NCI-H2107 (cell line): Measurements from ENCODE around the gene PSD2.

ENCODE experiments used
- DNase-seq: peaks from one replicate; lab custom pipeline; 2025; lab: John Stamatoyannopoulos, UW

Gene PSD2

GRCh38 chr5:139795074-139796001 lies at the start of gene PSD2:
Gene PSD2 (plus strand): TSS chr5:139795808. CDS start chr5:139809441, 13,633 bp downstream.
- no peak for DNase-seq

DNA sequence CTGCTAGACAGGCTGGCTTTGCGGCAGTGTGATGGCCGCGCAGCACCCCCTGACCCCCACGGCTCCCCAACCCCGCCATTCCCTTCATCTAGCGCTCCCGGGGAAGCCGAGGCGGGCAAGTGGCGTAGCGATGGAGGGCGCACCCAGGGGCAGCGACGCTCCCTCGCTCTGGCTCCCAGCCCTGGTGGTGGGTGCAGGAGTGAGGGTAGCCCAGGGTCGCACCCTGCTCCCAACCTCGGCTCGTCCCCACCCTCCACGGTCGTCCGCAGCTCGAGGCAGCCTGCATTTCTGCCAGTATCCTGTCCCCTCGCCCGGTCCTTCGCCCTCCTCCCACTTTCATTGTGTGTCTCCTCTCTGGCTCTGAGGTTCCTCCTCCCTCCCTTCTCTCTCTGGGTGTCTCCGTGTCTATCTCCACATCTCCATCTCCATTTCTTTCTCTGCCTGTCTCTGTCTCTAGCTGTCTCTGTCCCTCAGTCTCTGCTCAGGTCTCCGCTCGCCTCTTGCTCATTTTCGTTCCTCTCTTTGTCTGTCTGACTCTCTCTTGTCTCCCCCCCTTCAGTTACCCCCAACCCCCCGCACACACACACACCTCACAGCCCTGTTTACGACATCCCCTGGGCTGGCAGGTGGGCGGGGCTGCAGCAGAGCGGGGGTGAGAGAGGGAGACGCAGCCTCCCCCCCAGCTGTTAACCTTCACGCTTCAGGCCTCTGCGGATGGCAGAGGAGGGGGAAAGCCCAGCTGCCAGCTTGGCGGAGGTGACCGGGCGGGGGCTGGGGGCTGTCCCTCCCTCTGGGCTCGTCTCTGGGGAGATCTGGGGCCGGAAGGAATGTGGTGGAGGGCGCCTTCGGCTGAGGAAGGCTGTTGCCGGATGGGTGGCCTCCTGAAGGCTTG lies 48.7 kb upstream of the PSD2 start:
- no peak for DNase-seq

- no peak for DNase-seq
Observed at GRCh38 chr5:139747583-139748504, 47.8 kb upstream of the PSD2 start.

DNA sequence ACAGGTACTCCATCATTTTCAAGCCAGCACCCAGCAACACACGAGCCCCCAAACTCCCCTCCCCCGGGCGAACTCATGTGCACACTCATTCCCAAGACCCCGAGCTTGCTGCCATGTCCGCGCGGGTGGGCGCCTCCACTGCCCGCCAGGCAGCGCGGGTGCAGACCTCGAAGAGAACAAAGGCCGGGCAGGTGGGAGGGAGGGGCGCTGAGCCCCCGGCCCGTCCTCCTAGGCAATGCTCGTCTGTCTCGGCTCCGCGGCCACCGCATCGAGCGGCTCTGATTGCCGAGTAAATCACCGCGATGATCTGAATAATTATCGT lies 47.1 kb upstream of the PSD2 start:
- DNase-seq = no peak

DNA sequence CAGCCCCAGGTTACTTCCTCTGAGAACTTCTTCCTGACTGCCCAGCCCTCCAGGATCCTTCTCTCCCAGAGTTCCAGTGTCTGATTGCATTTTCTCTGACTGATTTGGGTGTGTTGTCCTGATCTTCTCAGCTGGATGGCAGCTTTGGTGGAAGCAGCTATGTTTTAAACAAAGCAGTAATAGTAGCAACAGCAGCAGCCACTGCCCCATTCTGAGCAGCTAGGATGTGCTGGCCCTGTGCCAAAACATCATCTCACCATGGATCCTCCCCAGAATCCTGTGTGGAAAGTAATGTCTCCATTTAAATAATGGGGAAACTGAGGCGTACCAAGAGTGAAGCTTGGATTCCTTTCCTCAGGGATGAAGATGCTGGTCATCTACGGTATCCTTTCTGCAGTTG lies 46.4 kb upstream of the PSD2 start:
- DNase-seq = no peak

GRCh38 chr5:139751236-139751635 lies 44.4 kb upstream of the PSD2 start:
- DNase-seq = no peak

DNA sequence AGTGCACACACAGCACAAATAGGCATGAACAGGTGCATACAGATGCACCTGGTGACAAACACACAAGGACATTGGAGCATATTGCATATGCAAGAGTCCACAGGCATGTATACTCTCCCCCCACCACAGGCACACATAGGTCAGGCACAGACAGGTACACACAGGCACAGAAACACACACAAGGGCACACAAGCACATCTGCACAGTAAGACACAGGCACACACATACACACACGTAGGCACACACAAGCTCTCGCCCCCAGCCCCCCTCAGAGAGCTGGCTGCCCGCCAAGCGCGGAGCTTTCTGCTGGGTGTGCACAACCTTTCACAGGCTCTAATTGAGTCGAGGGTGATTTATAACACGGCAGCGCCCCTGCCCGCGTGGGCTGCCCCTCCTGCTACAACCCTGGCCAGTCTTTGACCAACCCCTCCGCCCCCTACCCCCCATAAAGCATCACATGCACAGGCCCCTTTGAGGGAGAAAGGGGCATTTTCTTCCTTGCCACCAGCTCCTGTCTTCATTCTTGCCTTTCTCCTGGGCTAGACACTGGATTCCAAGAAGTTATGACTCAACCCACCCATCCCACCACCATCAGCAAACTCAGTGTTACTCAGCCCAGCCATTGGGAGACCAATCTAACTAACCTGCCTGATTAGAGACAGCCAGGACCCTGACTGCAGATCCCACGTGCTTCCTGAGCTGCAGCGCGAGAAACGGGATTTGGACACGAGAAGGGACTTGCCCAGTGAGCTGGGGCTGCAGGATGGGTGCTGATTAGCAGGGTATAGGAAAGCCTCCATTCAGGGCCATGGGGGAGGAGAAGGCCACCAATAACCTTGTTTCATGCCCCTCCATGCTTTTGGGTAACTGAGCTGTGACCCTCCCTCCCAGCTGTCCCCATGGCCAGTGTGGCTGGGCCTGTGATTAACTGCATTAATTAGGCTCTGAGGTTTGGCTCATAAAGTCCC lies 42.8 kb upstream of the PSD2 start:
- DNase-seq = no peak

DNA sequence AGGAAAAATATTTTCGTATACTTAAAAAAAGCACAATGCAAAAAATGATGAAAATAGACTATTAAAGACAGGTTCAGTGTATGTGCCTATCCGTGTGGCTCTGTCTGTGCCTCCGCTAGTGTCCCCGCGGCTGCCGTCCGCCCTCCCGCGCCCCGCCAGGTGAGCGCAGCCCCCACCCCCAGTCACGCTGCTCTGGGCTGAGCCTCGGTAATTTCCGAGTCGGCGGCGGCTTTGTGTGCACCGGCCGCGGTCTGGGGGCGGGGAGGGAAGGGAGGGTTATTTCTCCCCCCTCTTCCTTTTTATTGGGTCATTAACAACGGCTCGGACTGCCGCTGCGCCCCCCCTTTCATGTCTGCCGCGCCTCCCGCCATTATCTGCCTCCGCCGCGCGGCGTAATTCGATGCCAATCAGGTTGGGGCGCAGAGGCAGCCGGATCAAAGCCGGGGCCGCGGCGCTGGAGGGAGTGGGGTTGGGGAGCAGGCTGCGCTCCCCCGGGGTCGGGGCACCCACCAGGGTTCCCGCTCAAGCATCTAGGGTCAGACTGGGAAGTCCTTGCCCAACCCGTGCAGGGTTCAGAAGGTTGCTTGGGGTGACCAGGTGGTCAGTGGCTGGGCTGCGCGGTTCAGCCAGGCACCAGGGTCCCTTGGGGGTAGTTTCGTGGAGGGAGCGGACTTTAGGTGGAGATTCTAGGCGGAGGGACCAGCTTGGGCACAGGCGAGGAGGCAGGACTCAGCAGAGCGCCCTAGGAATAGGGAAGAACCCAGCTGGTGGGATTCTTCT lies 39.5 kb upstream of the PSD2 start:
- DNase-seq = no peak

GRCh38 chr5:139756971-139757370 lies 38.6 kb upstream of the PSD2 start:
- DNase-seq = no peak

GRCh38 chr5:139757727-139758509 lies 37.7 kb upstream of the PSD2 start:
- DNase-seq = no peak

- no peak for DNase-seq
Observed at GRCh38 chr5:139758510-139759075, 37.0 kb upstream of the PSD2 start.

- DNase-seq = no peak
Observed at GRCh38 chr5:139759219-139759721, 36.3 kb upstream of the PSD2 start.

DNA sequence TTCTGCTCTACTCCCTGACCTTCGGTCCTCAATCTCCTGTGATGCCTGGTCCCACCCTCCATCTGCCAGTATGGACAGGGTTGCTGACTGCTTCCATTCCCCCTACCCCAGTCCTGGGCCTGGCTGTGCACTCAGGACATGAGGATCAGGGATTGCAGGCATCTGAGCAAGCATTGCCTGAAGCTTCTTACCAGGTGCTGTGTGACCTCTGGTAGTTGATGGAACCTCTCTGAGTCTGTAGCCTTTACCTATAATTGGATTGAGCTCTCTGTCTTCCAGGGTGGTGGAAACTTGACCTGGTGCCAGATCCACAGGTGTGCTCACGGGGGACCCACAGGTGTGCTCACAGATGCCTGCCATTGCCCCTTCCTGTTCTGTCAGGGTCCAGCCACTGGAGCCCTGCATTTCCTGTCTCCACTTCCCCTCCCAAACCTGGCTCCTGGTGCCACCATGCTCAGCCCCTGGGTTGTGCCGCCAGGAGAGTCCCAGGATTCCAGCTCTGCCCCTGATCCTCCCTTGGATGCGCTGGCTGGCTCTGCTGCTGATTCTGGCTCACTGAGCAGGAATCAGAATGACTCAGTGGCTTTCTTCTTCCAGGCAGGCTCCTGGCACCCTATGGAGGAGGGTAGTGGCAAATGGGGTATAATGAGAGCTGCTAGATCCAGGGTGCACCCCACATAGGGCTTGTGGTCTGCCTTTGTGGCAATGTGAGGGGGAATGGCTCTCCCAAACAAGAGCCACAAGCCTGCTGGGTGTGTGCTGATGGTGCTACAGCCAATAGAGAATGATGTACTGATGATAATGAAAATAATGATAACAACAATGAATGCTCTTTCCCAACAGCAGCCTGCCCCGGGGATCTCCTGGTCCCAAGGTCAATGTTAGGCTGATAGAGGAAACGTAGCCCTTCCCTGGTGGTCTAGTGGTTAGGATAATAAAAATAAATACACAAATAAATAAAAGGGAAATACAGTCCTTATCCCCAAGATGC lies 35.2 kb upstream of the PSD2 start:
- no peak for DNase-seq

DNA sequence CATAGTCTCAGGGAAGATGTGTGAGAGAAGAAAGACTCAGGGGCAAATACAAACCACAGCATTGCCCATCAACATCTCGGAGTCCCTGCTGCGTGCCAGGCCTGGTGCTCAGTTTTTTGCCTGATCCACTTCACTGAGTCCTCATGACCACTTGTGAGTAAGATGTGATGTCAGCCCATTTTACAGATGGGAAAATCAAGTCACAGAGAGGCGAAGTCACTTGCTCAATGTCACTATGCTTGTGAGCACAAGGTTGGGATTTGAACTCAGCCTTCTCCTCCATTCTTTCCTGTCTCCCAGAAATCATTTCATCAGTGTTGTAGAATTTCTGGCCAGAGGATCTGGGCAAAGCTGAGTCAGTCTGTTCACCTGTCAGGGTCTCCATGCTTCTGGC lies 34.6 kb upstream of the PSD2 start:
- DNase-seq = no peak

- no peak for DNase-seq
Observed at GRCh38 chr5:139761501-139761900, 34.1 kb upstream of the PSD2 start.

- no peak for DNase-seq
Observed at GRCh38 chr5:139762615-139763170, 32.9 kb upstream of the PSD2 start.
